ENCODE measurements around the gene CALR3. TPM values are rescaled to one million over a fixed set of nuclear protein-coding genes. Genes with fewer than 3 reads are reported as not detected.

Gene CALR3
- total and polyA plus RNA-seq, 7 experiments from 2014 or later = not detected

DNA sequence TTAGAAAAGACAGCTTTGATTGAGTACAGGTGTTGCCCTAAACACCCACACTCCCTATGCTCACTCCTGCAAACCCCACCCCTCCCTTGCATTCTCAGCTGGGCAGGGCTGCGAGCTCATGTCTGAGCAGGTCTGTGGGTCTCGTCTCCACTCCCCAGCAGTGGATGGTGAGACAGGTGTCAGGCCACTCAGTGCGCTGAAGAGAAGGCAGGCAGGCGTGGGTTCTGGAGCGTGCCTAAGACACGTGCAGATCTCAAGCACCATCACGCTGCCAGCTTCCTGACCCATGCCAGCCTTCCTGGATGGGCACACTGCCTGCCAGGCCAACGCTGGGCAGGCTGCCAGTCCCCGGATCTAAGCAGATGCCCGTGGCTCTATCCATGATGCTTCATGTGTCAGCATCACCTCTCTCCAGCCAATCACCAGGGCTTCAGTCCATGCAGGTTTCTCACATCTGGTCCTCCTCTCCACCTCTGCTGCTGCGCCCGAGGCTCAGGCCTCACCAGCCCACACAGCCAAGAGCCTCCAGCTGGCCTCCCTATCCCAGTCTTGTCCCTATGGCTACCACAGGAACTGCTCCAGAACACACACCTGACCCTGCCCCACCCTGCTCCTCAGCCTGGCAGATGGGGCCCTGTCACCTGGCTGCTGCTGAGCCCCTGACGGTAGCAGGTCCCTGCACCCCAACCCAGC, 66.8 kb downstream of the CALR3 start:
- peaks cover 0 to 35% (median 15%) of the 10 kb centered on the region in 7 donors for H3K4me1 Mint-ChIP-seq
- H3K27ac Mint-ChIP-seq = peak overlapping the region in 5 of 9 donors; percentile 8 to 86 (median 60)
- no peaks in the 10 kb centered on the region for H3K9me3 Mint-ChIP-seq
- ChIA-PET POLR2A (interaction anchor here (0.6 kb wide), 1 partner anchor 333 kb away, joined by 9 read pairs; no protein-coding TSS in a partner anchor), CTCF (no interaction called here)
- intact Hi-C loops (cut with micrococcal nuclease) = no loop called here
- peaks cover 0 to 71% (median 14%) of the 10 kb centered on the region in 3 experiments for H3K36me3 ChIP-seq (ENCODE audit: control insufficient read depth in 2 of 3, insufficient read depth in 3 of 3, low read length in 3 of 3)
- H3K27ac ChIP-seq (ENCODE audit: low read depth, low read length) = no peak overlapping the region
- H3K27me3 Mint-ChIP-seq = no peaks in the 10 kb centered on the region
- peak; percentile 60 for ATAC-seq
- H3K27me3 ChIP-seq (ENCODE audit: control insufficient read depth in 2 of 2, insufficient read depth in 2 of 2, low read length in 2 of 2) = no peaks in the 10 kb centered on the region
- no peak for DNase-seq
- H3K36me3 Mint-ChIP-seq = peaks cover 6 to 26% (median 14%) of the 10 kb centered on the region in 5 donors
- no peak overlapping the region for H3K4me3 ChIP-seq (ENCODE audit: low read length)
- peak overlapping the region in 3 of 10 donors; percentile 12 to 74 (median 43) for H3K4me3 Mint-ChIP-seq
- no peaks in the 10 kb centered on the region for H3K4me1 ChIP-seq (ENCODE audit: control insufficient read depth in 2 of 2, insufficient read depth in 2 of 2, low read length in 2 of 2)
- H3K9me3 ChIP-seq (ENCODE audit: control insufficient read depth in 2 of 3, low read length in 3 of 3) = no peaks in the 10 kb centered on the region

Other genes starting within 250 kb of the CALR3 start
- gene KLF2, start 171.3 kb downstream of the CALR3 start, total RNA-seq = 100 to 1,000 TPM; 195 to 630 (median 466) TPM
- gene KLF2, start 171.3 kb downstream of the CALR3 start, polyA plus RNA-seq = 100 to 1,000 TPM; 119 to 149 TPM
- gene EPS15L1, start 24.2 kb downstream of the CALR3 start, total RNA-seq = 10 to 100 TPM; 40.8 to 60.1 (median 48.3) TPM
- gene EPS15L1, start 24.2 kb downstream of the CALR3 start, polyA plus RNA-seq = 10 to 100 TPM in 1 of 2 donors, 1 to 10 TPM in 1; 9.5 to 14.6 TPM
- 1 to 10 TPM; 1.5 to 6.0 (median 3.4) TPM for gene C19orf44, start 227 bp upstream of the CALR3 start, total RNA-seq
- gene C19orf44, start 227 bp upstream of the CALR3 start, polyA plus RNA-seq = 1 to 10 TPM; 1.3 to 2.1 TPM
- 10 to 100 TPM; 53.8 to 80.7 (median 62.7) TPM for gene CHERP, start 46.3 kb upstream of the CALR3 start, total RNA-seq
- 10 to 100 TPM; 10.4 to 24.3 TPM for gene CHERP, start 46.3 kb upstream of the CALR3 start, polyA plus RNA-seq
- gene SLC35E1, start 76.2 kb upstream of the CALR3 start, total RNA-seq = 10 to 100 TPM; 33.0 to 67.3 (median 58.7) TPM
- 10 to 100 TPM; 13.3 to 25.0 TPM for gene SLC35E1, start 76.2 kb upstream of the CALR3 start, polyA plus RNA-seq
- gene MED26, start 132.0 kb upstream of the CALR3 start, total RNA-seq = 10 to 100 TPM; 14.2 to 34.3 (median 17.4) TPM
- gene MED26, start 132.0 kb upstream of the CALR3 start, polyA plus RNA-seq = 1 to 10 TPM; 3.3 to 5.3 TPM
- gene SMIM7, start 164.0 kb upstream of the CALR3 start, total RNA-seq = 100 to 1,000 TPM in 2 of 5 experiments, 10 to 100 TPM in 3; 56.9 to 108 (median 78.5) TPM
- 10 to 100 TPM; 65.1 to 81.9 TPM for gene SMIM7, start 164.0 kb upstream of the CALR3 start, polyA plus RNA-seq
- 1 to 10 TPM in 1 of 5 experiments, under 1 TPM in 4; 0.53 to 1.4 (median 0.76) TPM for gene TMEM38A, start 165.0 kb upstream of the CALR3 start, total RNA-seq
- gene TMEM38A, start 165.0 kb upstream of the CALR3 start, polyA plus RNA-seq = under 1 TPM; 0.27 to 0.36 TPM
- gene NWD1, start 223.7 kb upstream of the CALR3 start, total RNA-seq = not detected
- not detected for gene NWD1, start 223.7 kb upstream of the CALR3 start, polyA plus RNA-seq